ENCODE measurements around the gene USP2. TPM values are rescaled to one million over a fixed set of nuclear protein-coding genes. Genes with fewer than 3 reads are reported as not detected.

The USP2 gene
- total RNA-seq, 4 donors from 2014 or later, result 4.6 to 10.0 (median 6.6) TPM

- H3K9me3 ChIP-seq, result no peaks in the 10 kb centered on the region
- ATAC-seq, result no peak
- peaks cover 25% of the 10 kb centered on the region for H3K27me3 ChIP-seq
Observed at GRCh38 chr11:119416606-119417580, 35.4 kb upstream of the USP2 start.

GRCh38 chr11:119415966-119416365, 34.5 kb upstream of the USP2 start:
- no peak for ATAC-seq
- no peaks in the 10 kb centered on the region for H3K9me3 ChIP-seq
- H3K4me3 ChIP-seq, result no peak overlapping the region
- no peak overlapping the region for H3K27ac ChIP-seq
- peaks cover 0 to 26% of the 10 kb centered on the region in 2 donors for H3K36me3 ChIP-seq
- no peak for TF ChIP-seq EP300 (IDR thresholded peaks at IDR 0.05)
- no peak for TF ChIP-seq CTCF (IDR thresholded peaks at IDR 0.05)
- no peak for TF ChIP-seq POLR2AphosphoS5 (IDR thresholded peaks at IDR 0.05)
- no peak for TF ChIP-seq POLR2A (IDR thresholded peaks at IDR 0.05)
- WGBS, 2 donors (ENCODE audit: low coverage in 1 of 2), result 89 to 93% methylated on average over 3 to 5 of the region's 10 CpGs
- H3K27me3 ChIP-seq, result peaks cover 18% of the 10 kb centered on the region
- peaks cover 0 to 20% (median 0%) of the 10 kb centered on the region in 3 donors for H3K4me1 ChIP-seq

More at GRCh38 chr11:119416606-119417580, 35.4 kb upstream of the USP2 start:
- peaks cover 0 to 29% (median 3%) of the 10 kb centered on the region in 3 donors for H3K4me1 ChIP-seq
- TF ChIP-seq EP300 (IDR thresholded peaks at IDR 0.05) (no peak), POLR2A (IDR thresholded peaks at IDR 0.05) (no peak), CTCF (IDR thresholded peaks at IDR 0.05) (no peak), POLR2AphosphoS5 (IDR thresholded peaks at IDR 0.05) (no peak)
- peak overlapping the region in 1 of 4 donors; percentile 58 for H3K27ac ChIP-seq
- H3K4me3 ChIP-seq, result no peak overlapping the region
- peaks cover 0 to 21% of the 10 kb centered on the region in 2 donors for H3K36me3 ChIP-seq
- 81 to 90% methylated on average over 4 to 11 of the region's 16 CpGs for WGBS, 2 donors (ENCODE audit: low coverage in 1 of 2)

GRCh38 chr11:119415517-119415916, 34.0 kb upstream of the USP2 start:
- Histone ChIP-seq H3K27ac (no peak overlapping the region), H3K27me3 (peaks cover 13% of the 10 kb centered on the region), H3K36me3 (peaks cover 0 to 26% of the 10 kb centered on the region in 2 donors), H3K4me3 (no peak overlapping the region), H3K4me1 (peaks cover 0 to 19% (median 0%) of the 10 kb centered on the region in 3 donors), H3K9me3 (no peaks in the 10 kb centered on the region)
- TF ChIP-seq CTCF (IDR thresholded peaks at IDR 0.05) (no peak), POLR2AphosphoS5 (IDR thresholded peaks at IDR 0.05) (no peak), POLR2A (IDR thresholded peaks at IDR 0.05) (no peak), EP300 (IDR thresholded peaks at IDR 0.05) (no peak)
- ATAC-seq, result no peak
- 100% methylated on average over 2 of the region's 3 CpGs; no CpG with 5 or more reads in 1 of the 2 donors for whole genome bisulfite sequencing, 2 donors (ENCODE audit: low coverage in 1 of 2)

GRCh38 chr11:119414734-119415133, 33.2 kb upstream of the USP2 start:
- H3K9me3 ChIP-seq, result no peaks in the 10 kb centered on the region
- no peak for ATAC-seq
- no peak overlapping the region for H3K4me3 ChIP-seq
- peaks cover 6% of the 10 kb centered on the region for H3K27me3 ChIP-seq
- no peak overlapping the region for H3K27ac ChIP-seq
- H3K36me3 ChIP-seq, result peaks cover 0 to 34% of the 10 kb centered on the region in 2 donors
- no peak for TF ChIP-seq POLR2AphosphoS5 (IDR thresholded peaks at IDR 0.05)
- TF ChIP-seq CTCF (IDR thresholded peaks at IDR 0.05), result no peak
- TF ChIP-seq EP300 (IDR thresholded peaks at IDR 0.05), result no peak
- TF ChIP-seq POLR2A (IDR thresholded peaks at IDR 0.05), result no peak
- H3K4me1 ChIP-seq, result peaks cover 0 to 19% (median 0%) of the 10 kb centered on the region in 3 donors
